Measurements from ENCODE around the gene IGFBP2.

DNA sequence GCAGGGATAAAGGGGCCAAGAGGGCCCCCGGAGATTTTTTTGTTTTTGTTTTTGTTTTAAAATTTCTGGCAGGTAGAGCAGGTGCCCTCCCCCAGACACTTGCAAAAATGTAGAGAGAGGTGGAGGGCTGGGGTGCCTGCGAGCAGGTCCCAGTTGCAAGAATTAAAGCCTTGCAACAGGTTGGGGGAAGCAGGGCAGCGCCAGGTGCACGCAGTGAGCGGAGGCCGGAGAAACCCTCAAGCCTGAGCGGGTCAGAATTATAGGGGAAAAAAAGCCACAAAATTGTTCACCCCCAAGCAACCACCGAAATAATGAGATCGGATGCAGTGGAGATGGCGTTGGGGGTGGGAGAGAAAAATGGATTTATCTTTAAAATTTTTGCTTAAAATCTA is 61.6 kb downstream of the IGFBP2 start:
- no peak for TF ChIP-seq SPI1 (IDR thresholded peaks at IDR 0.05; ENCODE audit: low read depth, low read length)
- TF ChIP-seq TAF1 (IDR thresholded peaks at IDR 0.05; ENCODE audit: low read depth, low read length), result no peak
- TF ChIP-seq POLR2A (IDR thresholded peaks at IDR 0.05; ENCODE audit: low read depth, low read length), result no peak

All from GM12891 (cell line).